Measurements from ENCODE around the gene TAF4.

The TAF4 gene

DNA sequence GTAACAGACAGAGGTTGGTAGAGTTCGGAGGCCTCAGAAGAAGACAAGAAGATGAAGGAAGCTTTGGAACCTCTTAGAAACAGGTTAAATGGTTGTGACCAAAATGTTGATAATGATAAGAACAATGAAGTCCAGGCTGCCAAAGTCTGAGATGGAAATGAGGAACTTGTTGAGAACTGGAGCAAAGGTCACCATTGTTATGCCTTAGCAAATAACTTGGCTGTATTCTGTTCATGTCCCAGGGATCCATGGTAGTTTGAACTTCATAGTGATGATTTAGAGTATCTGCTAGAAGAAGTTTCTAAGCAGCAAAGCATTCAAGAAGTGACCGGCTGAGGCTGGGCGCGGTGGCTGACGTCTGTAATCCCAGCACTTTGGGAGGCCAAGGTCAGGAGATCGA, 45.5 kb upstream of the TAF4 start:
- no peaks in the 10 kb centered on the region for H3K4me1 ChIP-seq (ENCODE audit: low read length)
- no peaks in the 10 kb centered on the region for H4K20me1 ChIP-seq (ENCODE audit: insufficient read depth, low read length)
- H3K9me2 ChIP-seq (replicated peaks; ENCODE audit: insufficient read depth, low read length) = no peaks in the 10 kb centered on the region
- no peaks in the 10 kb centered on the region for H3K36me3 ChIP-seq (replicated peaks; ENCODE audit: insufficient read depth, low read length)
- peaks cover 27% of the 10 kb centered on the region for H3K27me3 ChIP-seq (replicated peaks; ENCODE audit: insufficient read depth, low read length)
- H3K9me3 ChIP-seq (replicated peaks; ENCODE audit: insufficient read depth, low read length) = no peaks in the 10 kb centered on the region
- no peaks in the 10 kb centered on the region for H3K79me2 ChIP-seq (ENCODE audit: low read length)
- no peak for DNase-seq
- no peak overlapping the region for H3K27ac ChIP-seq (ENCODE audit: low read length)
- no peak overlapping the region for H2AFZ ChIP-seq (ENCODE audit: low read length)
- no peak overlapping the region for H3K4me3 ChIP-seq (ENCODE audit: low read length)
- TF ChIP-seq, protein P1, sequence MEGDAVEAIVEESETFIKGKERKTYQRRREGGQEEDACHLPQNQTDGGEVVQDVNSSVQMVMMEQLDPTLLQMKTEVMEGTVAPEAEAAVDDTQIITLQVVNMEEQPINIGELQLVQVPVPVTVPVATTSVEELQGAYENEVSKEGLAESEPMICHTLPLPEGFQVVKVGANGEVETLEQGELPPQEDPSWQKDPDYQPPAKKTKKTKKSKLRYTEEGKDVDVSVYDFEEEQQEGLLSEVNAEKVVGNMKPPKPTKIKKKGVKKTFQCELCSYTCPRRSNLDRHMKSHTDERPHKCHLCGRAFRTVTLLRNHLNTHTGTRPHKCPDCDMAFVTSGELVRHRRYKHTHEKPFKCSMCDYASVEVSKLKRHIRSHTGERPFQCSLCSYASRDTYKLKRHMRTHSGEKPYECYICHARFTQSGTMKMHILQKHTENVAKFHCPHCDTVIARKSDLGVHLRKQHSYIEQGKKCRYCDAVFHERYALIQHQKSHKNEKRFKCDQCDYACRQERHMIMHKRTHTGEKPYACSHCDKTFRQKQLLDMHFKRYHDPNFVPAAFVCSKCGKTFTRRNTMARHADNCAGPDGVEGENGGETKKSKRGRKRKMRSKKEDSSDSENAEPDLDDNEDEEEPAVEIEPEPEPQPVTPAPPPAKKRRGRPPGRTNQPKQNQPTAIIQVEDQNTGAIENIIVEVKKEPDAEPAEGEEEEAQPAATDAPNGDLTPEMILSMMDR (IDR thresholded peaks at IDR 0.05; ENCODE audit: low read length) = no peak
- TF ChIP-seq EZH2phosphoT487 (IDR thresholded peaks at IDR 0.05; ENCODE audit: low read length) (no peak), EZH2 (optimal IDR thresholded peaks at IDR 0.05; ENCODE audit: low read depth, low read length) (no peak)
- no peak overlapping the region for H3K4me2 ChIP-seq (ENCODE audit: low read depth, low read length)
- H3K9ac ChIP-seq (ENCODE audit: low read length) = no peak overlapping the region
- no peaks in the 10 kb centered on the region for H3F3A ChIP-seq (ENCODE audit: insufficient read depth, low read length)

- H3K9me3 ChIP-seq (replicated peaks; ENCODE audit: insufficient read depth, low read length) = no peaks in the 10 kb centered on the region
- no peak overlapping the region for H3K4me2 ChIP-seq (ENCODE audit: low read depth, low read length)
- H3F3A ChIP-seq (ENCODE audit: insufficient read depth, low read length) = no peaks in the 10 kb centered on the region
- no peaks in the 10 kb centered on the region for H3K79me2 ChIP-seq (ENCODE audit: low read length)
- H2AFZ ChIP-seq (ENCODE audit: low read length) = no peak overlapping the region
- H3K27ac ChIP-seq (ENCODE audit: low read length) = no peak overlapping the region
- no peaks in the 10 kb centered on the region for H4K20me1 ChIP-seq (ENCODE audit: insufficient read depth, low read length)
- TF ChIP-seq EZH2phosphoT487 (IDR thresholded peaks at IDR 0.05; ENCODE audit: low read length) = no peak
- TF ChIP-seq EZH2 (optimal IDR thresholded peaks at IDR 0.05; ENCODE audit: low read depth, low read length) = no peak
- TF ChIP-seq, protein P1 (IDR thresholded peaks at IDR 0.05; ENCODE audit: low read length) = no peak
- no peaks in the 10 kb centered on the region for H3K9me2 ChIP-seq (replicated peaks; ENCODE audit: insufficient read depth, low read length)
- H3K4me1 ChIP-seq (ENCODE audit: low read length) = no peaks in the 10 kb centered on the region
- H3K9ac ChIP-seq (ENCODE audit: low read length) = no peak overlapping the region
- H3K4me3 ChIP-seq (ENCODE audit: low read length) = no peak overlapping the region
- no peaks in the 10 kb centered on the region for H3K36me3 ChIP-seq (replicated peaks; ENCODE audit: insufficient read depth, low read length)
- DNase-seq = no peak
- H3K27me3 ChIP-seq (replicated peaks; ENCODE audit: insufficient read depth, low read length) = peaks cover 44% of the 10 kb centered on the region
These were observed 39.9 kb upstream of the TAF4 start for GRCh38 chr20:62105592-62105991.

DNA sequence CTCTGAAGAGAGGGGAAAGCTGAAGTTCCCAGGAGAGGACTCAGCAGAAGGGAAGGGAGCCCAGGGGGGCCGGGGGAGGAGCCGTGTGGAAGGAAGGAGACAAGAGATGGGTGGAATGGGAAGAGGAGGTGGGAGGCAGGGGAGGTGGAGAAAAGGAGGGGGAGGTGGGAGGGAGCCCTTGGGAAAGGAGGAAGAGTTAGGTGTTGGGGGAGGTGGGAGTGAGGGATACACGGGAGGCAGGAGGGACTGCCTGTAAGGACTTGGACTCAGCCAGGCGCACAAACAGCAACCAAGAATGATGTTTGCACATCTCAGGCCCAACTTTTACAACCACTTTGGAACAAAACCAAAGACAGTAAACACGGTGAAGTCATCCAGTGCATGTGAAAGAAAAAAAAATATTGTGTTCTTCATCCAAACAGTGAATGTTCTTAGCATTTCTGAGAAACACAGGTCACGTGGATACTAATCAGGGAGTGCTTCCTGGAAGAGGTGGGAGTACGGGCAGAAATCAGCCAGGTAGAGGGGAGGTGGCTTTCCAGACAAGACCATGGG, 39.2 kb upstream of the TAF4 start:
- peaks cover 51% of the 10 kb centered on the region for H3K27me3 ChIP-seq (replicated peaks; ENCODE audit: insufficient read depth, low read length)
- no peak overlapping the region for H3K4me3 ChIP-seq (ENCODE audit: low read length)
- no peak overlapping the region for H3K9ac ChIP-seq (ENCODE audit: low read length)
- no peaks in the 10 kb centered on the region for H4K20me1 ChIP-seq (ENCODE audit: insufficient read depth, low read length)
- H3K79me2 ChIP-seq (ENCODE audit: low read length) = no peaks in the 10 kb centered on the region
- no peaks in the 10 kb centered on the region for H3K4me1 ChIP-seq (ENCODE audit: low read length)
- no peaks in the 10 kb centered on the region for H3K9me3 ChIP-seq (replicated peaks; ENCODE audit: insufficient read depth, low read length)
- TF ChIP-seq, protein P1 (IDR thresholded peaks at IDR 0.05; ENCODE audit: low read length) = no peak
- H3K36me3 ChIP-seq (replicated peaks; ENCODE audit: insufficient read depth, low read length) = no peaks in the 10 kb centered on the region
- no peak overlapping the region for H3K27ac ChIP-seq (ENCODE audit: low read length)
- H2AFZ ChIP-seq (ENCODE audit: low read length) = no peak overlapping the region
- no peak overlapping the region for H3K4me2 ChIP-seq (ENCODE audit: low read depth, low read length)
- no peaks in the 10 kb centered on the region for H3K9me2 ChIP-seq (replicated peaks; ENCODE audit: insufficient read depth, low read length)
- no peaks in the 10 kb centered on the region for H3F3A ChIP-seq (ENCODE audit: insufficient read depth, low read length)
- no peak for DNase-seq
